Vagina (tissue), 2 donors: ENCODE data around the gene LSM3.

Experiments used
- POLR2A ChIP-seq, 2 donors: fragments of 450-650 bp; IDR thresholded peaks; one replicate each; pipeline ENCODE4 v1.6.1; 2017; ENCODE audit warnings: antibody characterized with exemption in 2 of 2, mild to moderate bottlenecking in 2 of 2, moderate library complexity in 2 of 2
- POLR2AphosphoS5 ChIP-seq, 2 donors: sonication (generic); formaldehyde crosslinking; IDR thresholded peaks; one replicate each; pipeline ENCODE4 v1.9.0; 2017; ENCODE audit warnings: antibody characterized with exemption in 2 of 2, mild to moderate bottlenecking in 2 of 2, low read depth in 1 of 2; ENCODE audit not compliant: insufficient read depth in 1 of 2
- TF ChIP-seq, protein P1 (sequence below), 3 experiments: fragments of 450-650 bp in 2 of 3; fragments of 200-600 bp in 1 of 3; sonication (generic) in 1 of 3; IDR thresholded peaks; one replicate each; pipeline ENCODE4 v1.5.1; 2017 to 2019; ENCODE audit warnings: antibody characterized with exemption in 3 of 3, mild to moderate bottlenecking in 2 of 3, moderate library complexity in 2 of 3

DNA sequence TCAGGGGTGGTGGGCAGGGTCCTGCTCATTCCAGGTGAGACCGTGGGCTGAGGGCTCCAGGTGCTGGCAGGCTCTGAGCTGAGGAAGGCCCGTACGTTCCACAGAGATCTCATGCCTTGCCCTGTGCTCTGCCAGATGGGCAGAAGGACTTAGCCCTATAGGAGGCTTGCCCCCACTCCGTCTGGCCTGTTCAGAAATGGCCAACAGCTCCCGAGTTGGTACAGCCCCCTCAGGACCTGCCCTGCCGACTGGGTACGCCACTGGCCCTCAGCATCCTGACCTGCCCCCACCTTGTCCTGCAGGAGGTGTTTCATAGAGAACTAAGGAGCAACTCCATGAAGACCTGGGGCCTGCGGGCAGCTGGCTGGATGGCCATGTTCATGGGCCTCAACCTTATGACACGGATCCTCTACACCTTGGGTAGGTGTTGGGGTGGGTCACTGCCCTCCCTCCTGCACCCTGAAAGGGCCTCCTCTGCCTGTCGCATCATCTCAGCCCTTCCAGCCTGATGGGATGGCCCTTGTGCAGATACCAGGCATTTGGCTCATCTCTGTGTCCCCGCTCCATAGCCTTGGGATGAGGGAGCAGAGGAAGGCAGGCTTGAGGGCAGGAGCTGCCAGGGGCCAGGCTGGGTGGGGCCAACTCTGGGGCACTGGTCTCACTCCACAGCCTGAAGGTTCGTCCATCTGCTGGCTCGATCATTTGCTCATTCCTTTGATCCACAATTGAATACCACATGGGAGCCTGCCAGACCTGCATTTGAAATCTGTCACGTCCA is 39.5 kb upstream of the LSM3 start:
- TF ChIP-seq POLR2A (IDR thresholded peaks at IDR 0.05) (no peak), POLR2AphosphoS5 (IDR thresholded peaks at IDR 0.05; ENCODE audit: insufficient read depth in 1 of 2, low read depth in 1 of 2) (no peak)
- TF ChIP-seq, protein P1, sequence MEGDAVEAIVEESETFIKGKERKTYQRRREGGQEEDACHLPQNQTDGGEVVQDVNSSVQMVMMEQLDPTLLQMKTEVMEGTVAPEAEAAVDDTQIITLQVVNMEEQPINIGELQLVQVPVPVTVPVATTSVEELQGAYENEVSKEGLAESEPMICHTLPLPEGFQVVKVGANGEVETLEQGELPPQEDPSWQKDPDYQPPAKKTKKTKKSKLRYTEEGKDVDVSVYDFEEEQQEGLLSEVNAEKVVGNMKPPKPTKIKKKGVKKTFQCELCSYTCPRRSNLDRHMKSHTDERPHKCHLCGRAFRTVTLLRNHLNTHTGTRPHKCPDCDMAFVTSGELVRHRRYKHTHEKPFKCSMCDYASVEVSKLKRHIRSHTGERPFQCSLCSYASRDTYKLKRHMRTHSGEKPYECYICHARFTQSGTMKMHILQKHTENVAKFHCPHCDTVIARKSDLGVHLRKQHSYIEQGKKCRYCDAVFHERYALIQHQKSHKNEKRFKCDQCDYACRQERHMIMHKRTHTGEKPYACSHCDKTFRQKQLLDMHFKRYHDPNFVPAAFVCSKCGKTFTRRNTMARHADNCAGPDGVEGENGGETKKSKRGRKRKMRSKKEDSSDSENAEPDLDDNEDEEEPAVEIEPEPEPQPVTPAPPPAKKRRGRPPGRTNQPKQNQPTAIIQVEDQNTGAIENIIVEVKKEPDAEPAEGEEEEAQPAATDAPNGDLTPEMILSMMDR (IDR thresholded peaks at IDR 0.05) = no peak
